Thyroid gland (tissue), 4 donors: ENCODE data around the gene SLC13A3. TPM values are rescaled to one million over a fixed set of nuclear protein-coding genes. Genes with fewer than 3 reads are reported as not detected.

ENCODE experiments used
- DNase-seq, 2 donors: peaks; one replicate each; pipeline ENCODE4 v3.0.0-alpha.2; 2019
- H3K27ac ChIP-seq, 3 donors: fragments of 200-600 bp; sonication (generic); 1 replicate in 2 of 3; 2 replicates in 1 of 3; pipeline ENCODE4 v1.5.1; 2016 to 2019; ENCODE audit warnings: mild to moderate bottlenecking in 1 of 3, moderate library complexity in 1 of 3
- H3K27me3 ChIP-seq: fragments of 200-600 bp; sonication (generic); one replicate; pipeline ENCODE4 v1.5.1; 2019
- H3K36me3 ChIP-seq, 2 donors: fragments of 200-600 bp; sonication (generic); one replicate each; pipeline ENCODE4 v1.5.1; 2016 to 2019
- H3K4me1 ChIP-seq, 2 donors: fragments of 200-600 bp; sonication (generic); one replicate each; pipeline ENCODE4 v1.5.1; 2017 to 2019
- H3K4me3 ChIP-seq, 3 donors: fragments of 200-600 bp; sonication (generic); replicated peaks in 1 of 3; 1 replicate in 2 of 3; 2 replicates in 1 of 3; pipeline ENCODE4 v1.5.1; 2016; ENCODE audit warnings: mild to moderate bottlenecking in 1 of 3
- H3K9me3 ChIP-seq: fragments of 200-600 bp; sonication (generic); one replicate; pipeline ENCODE4 v1.5.1; 2017
- POLR2A ChIP-seq, 2 donors: fragments of 450-650 bp; IDR thresholded peaks; one replicate each; pipeline ENCODE4 v1.6.1; 2017; ENCODE audit warnings: antibody characterized with exemption in 2 of 2, mild to moderate bottlenecking in 2 of 2, moderate library complexity in 1 of 2
- WGBS, 2 donors: methylation state at CpG; one replicate each; pipeline ENCODE4 v1.1.5; 2017; 5-methylcytosine and 5-hydroxymethylcytosine counted together
- intact Hi-C: fragments of 100-400 bp; cut with DNase I; formaldehyde crosslinking; loops from one replicate; pipeline ENCODE4 v1.15.1; 2023
- total RNA-seq, 4 donors: library from RNA; depleted of rRNA; stranded (reverse); fragments of >200 nt; gene quantifications; one replicate each; pipeline ENCODE4 v1.2.3, GENCODE V29; 2016
- TF ChIP-seq, protein P1 (sequence below), 6 experiments: fragments of 200-600 bp in 3 of 6; fragments of 450-650 bp in 3 of 6; sonication (generic) in 3 of 6; IDR thresholded peaks; one replicate each; pipeline ENCODE4 v1.5.1; 2016 to 2019; ENCODE audit warnings: antibody characterized with exemption in 6 of 6, mild to moderate bottlenecking in 2 of 6, inconsistent platforms in 1 of 6, moderate library complexity in 1 of 6

SLC13A3 gene
- total RNA-seq, 4 donors from 2014 or later, result 1.8 to 4.2 (median 2.1) TPM

DNA sequence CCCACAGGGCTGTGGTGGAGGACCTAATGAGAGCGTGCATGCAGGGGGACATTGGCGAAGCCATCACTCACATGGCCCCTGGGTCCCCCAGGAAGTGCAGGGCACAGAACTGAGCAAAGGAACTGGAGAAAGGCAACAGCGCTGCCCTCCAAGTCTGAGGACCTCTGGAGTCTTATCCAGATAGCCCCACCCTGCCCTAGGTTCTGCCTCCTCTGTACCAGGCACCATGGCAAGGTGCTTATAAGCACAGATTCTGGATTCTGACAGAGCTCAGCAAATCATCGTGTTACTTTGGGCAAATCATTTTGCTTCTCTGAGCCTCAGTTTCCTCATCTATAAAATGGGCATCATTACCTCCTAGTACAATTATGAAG is 44.5 kb downstream of the SLC13A3 start:
- 97 to 98% methylated on average over 3 to 4 of the region's 4 CpGs for WGBS, 2 donors
- Histone ChIP-seq H3K4me3 (no peak overlapping the region), H3K27ac (no peak overlapping the region), H3K27me3 (no peaks in the 10 kb centered on the region), H3K9me3 (no peaks in the 10 kb centered on the region), H3K36me3 (no peaks in the 10 kb centered on the region), H3K4me1 (no peaks in the 10 kb centered on the region)
- TF ChIP-seq, protein P1, sequence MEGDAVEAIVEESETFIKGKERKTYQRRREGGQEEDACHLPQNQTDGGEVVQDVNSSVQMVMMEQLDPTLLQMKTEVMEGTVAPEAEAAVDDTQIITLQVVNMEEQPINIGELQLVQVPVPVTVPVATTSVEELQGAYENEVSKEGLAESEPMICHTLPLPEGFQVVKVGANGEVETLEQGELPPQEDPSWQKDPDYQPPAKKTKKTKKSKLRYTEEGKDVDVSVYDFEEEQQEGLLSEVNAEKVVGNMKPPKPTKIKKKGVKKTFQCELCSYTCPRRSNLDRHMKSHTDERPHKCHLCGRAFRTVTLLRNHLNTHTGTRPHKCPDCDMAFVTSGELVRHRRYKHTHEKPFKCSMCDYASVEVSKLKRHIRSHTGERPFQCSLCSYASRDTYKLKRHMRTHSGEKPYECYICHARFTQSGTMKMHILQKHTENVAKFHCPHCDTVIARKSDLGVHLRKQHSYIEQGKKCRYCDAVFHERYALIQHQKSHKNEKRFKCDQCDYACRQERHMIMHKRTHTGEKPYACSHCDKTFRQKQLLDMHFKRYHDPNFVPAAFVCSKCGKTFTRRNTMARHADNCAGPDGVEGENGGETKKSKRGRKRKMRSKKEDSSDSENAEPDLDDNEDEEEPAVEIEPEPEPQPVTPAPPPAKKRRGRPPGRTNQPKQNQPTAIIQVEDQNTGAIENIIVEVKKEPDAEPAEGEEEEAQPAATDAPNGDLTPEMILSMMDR (IDR thresholded peaks at IDR 0.05), result no peak
- TF ChIP-seq POLR2A (IDR thresholded peaks at IDR 0.05), result no peak
- intact Hi-C loops, result no loop called here
- DNase-seq, result no peak

DNA sequence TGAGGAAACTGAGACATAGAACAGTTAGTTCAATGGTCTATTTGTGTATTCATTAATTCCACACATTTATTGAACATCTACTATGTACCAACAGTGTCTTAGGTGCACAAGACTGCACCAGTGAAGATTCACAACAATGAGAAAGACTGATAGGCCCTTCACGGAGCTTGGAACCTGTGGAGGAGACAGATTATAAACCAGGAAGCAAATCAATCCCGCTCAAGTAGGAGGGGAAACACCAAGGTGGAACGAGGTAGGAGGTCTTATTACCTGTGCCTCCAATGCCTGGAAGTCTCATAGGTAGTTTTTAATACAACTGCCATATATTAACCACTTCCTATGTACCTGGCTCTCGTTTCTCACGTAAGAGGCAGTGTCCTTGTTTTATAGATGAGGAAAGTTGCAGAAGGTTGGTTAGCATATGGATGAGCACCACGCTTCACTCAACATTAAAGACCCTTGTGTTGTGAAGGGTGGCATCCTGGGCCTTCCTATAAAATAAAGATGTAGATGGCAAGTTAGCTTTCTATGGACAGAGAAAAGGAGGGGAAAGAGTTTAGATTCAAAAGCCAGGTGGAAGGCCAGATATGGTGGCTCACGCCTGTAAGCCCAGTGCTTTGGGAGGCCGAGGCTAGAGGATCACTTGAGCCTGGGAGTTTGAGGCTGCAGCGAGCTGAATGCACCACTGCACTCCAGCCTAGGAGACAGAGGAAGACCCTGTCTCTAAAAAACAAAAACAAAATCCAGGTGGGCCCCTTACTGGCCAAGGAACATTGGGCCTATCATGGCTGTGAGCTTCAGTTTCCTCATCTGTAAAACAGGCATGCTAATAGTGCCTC is 45.1 kb downstream of the SLC13A3 start:
- TF ChIP-seq POLR2A (IDR thresholded peaks at IDR 0.05), result no peak
- TF ChIP-seq, protein P1 (IDR thresholded peaks at IDR 0.05), result no peak
- 88 to 91% methylated on average over 9 of the region's 9 CpGs for WGBS, 2 donors
- Histone ChIP-seq H3K9me3 (no peaks in the 10 kb centered on the region), H3K27ac (no peak overlapping the region), H3K4me1 (no peaks in the 10 kb centered on the region), H3K36me3 (no peaks in the 10 kb centered on the region), H3K27me3 (no peaks in the 10 kb centered on the region), H3K4me3 (no peak overlapping the region)
- no peak for DNase-seq
- intact Hi-C loops, result no loop called here

DNA sequence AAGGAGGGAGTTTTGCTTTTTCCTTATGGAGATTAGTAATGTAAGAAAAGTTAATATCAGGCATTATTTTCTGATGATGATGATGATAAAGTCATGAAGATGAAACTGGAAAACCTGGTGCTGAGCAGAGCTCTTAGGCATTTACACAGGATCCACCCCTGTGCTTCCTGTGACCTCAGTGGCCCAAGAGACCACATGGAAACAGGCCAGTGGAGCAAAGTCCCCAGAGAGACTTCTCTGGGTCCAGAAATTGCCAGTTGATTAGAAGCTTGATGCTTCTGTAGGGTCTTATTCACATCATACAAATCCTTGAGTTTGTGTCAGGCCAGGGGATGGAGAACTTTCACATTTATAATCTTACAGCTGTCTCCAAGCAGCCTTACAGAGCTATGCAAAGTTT is 46.1 kb downstream of the SLC13A3 start:
- no peaks in the 10 kb centered on the region for H3K4me1 ChIP-seq
- TF ChIP-seq POLR2A (IDR thresholded peaks at IDR 0.05), result no peak
- TF ChIP-seq, protein P1 (IDR thresholded peaks at IDR 0.05), result no peak

DNA sequence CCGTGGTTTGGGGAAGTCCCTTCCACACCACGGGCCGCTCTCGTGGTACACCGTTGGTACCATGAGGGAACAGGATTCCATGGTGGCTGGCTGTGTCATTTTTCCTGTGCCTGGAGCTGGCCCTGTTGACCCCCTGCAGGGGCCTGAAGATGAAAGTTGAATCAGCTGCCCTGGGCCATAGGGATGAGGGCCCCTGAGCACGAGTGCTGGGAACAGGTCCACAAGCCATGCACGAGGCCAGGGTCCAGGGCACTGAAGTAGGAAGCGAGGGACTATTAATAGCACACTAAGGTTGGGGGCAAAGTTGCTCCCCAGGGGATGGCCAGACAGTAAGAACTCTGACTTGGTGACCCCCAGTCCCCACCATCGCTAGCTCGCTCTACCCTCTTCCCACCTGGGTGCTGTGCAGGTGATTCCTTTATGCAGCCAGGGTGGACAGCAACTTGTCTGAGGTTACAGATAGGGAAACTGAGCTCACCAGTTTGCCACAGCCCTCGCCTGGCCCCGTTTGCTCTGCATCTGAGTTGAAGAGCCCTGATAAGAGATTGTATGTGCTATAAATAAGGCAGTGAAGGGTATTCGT is 46.6 kb downstream of the SLC13A3 start:
- H3K9me3 ChIP-seq, result no peaks in the 10 kb centered on the region
- TF ChIP-seq, protein P1 (IDR thresholded peaks at IDR 0.05), result no peak
- no peak for TF ChIP-seq POLR2A (IDR thresholded peaks at IDR 0.05)
- no peak overlapping the region for H3K27ac ChIP-seq
- 85 to 94% methylated on average over 13 of the region's 13 CpGs for WGBS, 2 donors
- H3K27me3 ChIP-seq, result no peaks in the 10 kb centered on the region
- no peaks in the 10 kb centered on the region for H3K36me3 ChIP-seq
- DNase-seq, result no peak
- intact Hi-C loops, result no loop called here
- no peaks in the 10 kb centered on the region for H3K4me1 ChIP-seq
- H3K4me3 ChIP-seq, result no peak overlapping the region

More for the DNA sequence above, 46.1 kb downstream of the SLC13A3 start:
- Histone ChIP-seq H3K9me3 (no peaks in the 10 kb centered on the region), H3K27ac (no peak overlapping the region), H3K4me3 (no peak overlapping the region), H3K27me3 (no peaks in the 10 kb centered on the region), H3K36me3 (no peaks in the 10 kb centered on the region)
- intact Hi-C loops, result no loop called here
- no peak for DNase-seq

DNA sequence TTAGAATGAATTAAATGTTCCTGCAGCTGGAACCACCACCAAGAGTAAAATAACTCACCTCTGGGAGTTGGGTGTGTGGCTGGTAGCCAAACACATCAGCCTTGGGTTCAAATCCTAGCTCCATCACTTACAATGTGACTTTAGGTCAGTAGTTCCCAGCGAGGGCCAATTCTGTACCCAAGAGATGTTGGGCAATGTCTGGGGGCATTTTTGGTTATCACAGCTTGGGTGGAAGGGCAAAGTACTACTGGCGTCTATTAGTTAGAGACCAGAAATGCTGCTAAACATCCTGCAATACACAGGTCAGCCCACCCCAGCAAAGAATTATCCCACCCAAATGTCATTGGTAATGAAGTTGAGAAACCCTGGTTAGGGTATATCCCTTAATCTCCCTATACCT is 48.8 kb downstream of the SLC13A3 start:
- Histone ChIP-seq H3K4me3 (no peak overlapping the region), H3K4me1 (no peaks in the 10 kb centered on the region), H3K9me3 (no peaks in the 10 kb centered on the region), H3K27ac (no peak overlapping the region), H3K27me3 (no peaks in the 10 kb centered on the region), H3K36me3 (no peaks in the 10 kb centered on the region)
- DNase-seq, result no peak
- TF ChIP-seq, protein P1 (IDR thresholded peaks at IDR 0.05), result no peak
- TF ChIP-seq POLR2A (IDR thresholded peaks at IDR 0.05), result no peak
- intact Hi-C loops, result no loop called here
- WGBS, 2 donors, result 88 to 97% methylated on average over 2 of the region's 2 CpGs
